ENCODE data around the gene WDR86.

WDR86 gene

GRCh38 chr7:151389096-151389767 is 20.6 kb downstream of the WDR86 start:
- DNase-seq (ENCODE audit: extremely low read depth, low read depth) = no peak
- no peak for TF ChIP-seq CTCF (IDR thresholded peaks at IDR 0.05; ENCODE audit: low read depth, low read length)

- TF ChIP-seq CTCF (IDR thresholded peaks at IDR 0.05; ENCODE audit: low read depth, low read length) = no peak
- no peak for DNase-seq (ENCODE audit: extremely low read depth, low read depth)
These were observed 21.4 kb downstream of the WDR86 start for GRCh38 chr7:151388430-151388829.

GRCh38 chr7:151388007-151388297 is 21.9 kb downstream of the WDR86 start:
- no peak for TF ChIP-seq CTCF (IDR thresholded peaks at IDR 0.05; ENCODE audit: low read depth, low read length)
- no peak for DNase-seq (ENCODE audit: extremely low read depth, low read depth)

- no peak for DNase-seq (ENCODE audit: extremely low read depth, low read depth)
- TF ChIP-seq CTCF (IDR thresholded peaks at IDR 0.05; ENCODE audit: low read depth, low read length) = no peak
These were observed 22.5 kb downstream of the WDR86 start for GRCh38 chr7:151387161-151388006.

GRCh38 chr7:151386301-151387160 is 23.3 kb downstream of the WDR86 start:
- TF ChIP-seq CTCF (IDR thresholded peaks at IDR 0.05; ENCODE audit: low read depth, low read length) = no peak
- DNase-seq (ENCODE audit: extremely low read depth, low read depth) = no peak

GRCh38 chr7:151385626-151386300 is 24.1 kb downstream of the WDR86 start:
- DNase-seq (ENCODE audit: extremely low read depth, low read depth) = no peak
- no peak for TF ChIP-seq CTCF (IDR thresholded peaks at IDR 0.05; ENCODE audit: low read depth, low read length)
